ENCODE data around the gene CPN2.

CPN2 gene

GRCh38 chr3:194292331-194292730 is 58.8 kb downstream of the CPN2 start:
- DNase-seq = no peak

Data from CD4-positive, alpha-beta T cell treated with Interleukin-17A for 1 hour (primary cell).